GM19395 (cell line): ENCODE data around the gene MRM2.

Experiments used
- ATAC-seq: cut with Tn5 transposase; IDR thresholded peaks from one replicate; pipeline ENCODE4 v1.9.1; 2021; ENCODE audit warnings: mild to moderate bottlenecking, moderate library complexity; ENCODE audit not compliant: unreplicated experiment

MRM2 gene

GRCh38 chr7:2225336-2225735 lies 16.7 kb downstream of the MRM2 start:
- ATAC-seq: no peak

GRCh38 chr7:2224934-2225333 lies 17.1 kb downstream of the MRM2 start:
- ATAC-seq: no peak

GRCh38 chr7:2224491-2224928 lies 17.5 kb downstream of the MRM2 start:
- ATAC-seq: no peak

GRCh38 chr7:2223321-2223720 lies 18.7 kb downstream of the MRM2 start:
- no peak for ATAC-seq

- no peak for ATAC-seq
These were observed 19.5 kb downstream of the MRM2 start for GRCh38 chr7:2222516-2222915.

GRCh38 chr7:2220954-2221353 lies 21.1 kb downstream of the MRM2 start:
- no peak for ATAC-seq

- no peak for ATAC-seq
These were observed 21.5 kb downstream of the MRM2 start for GRCh38 chr7:2220506-2220905.

- ATAC-seq: no peak
These were observed 22.0 kb downstream of the MRM2 start for GRCh38 chr7:2220030-2220429.

GRCh38 chr7:2219606-2220005 lies 22.4 kb downstream of the MRM2 start:
- no peak for ATAC-seq

GRCh38 chr7:2219136-2219535 lies 22.9 kb downstream of the MRM2 start:
- ATAC-seq: no peak

GRCh38 chr7:2218444-2218785 lies 23.6 kb downstream of the MRM2 start:
- ATAC-seq: no peak

GRCh38 chr7:2217716-2218443 lies 24.1 kb downstream of the MRM2 start:
- ATAC-seq: no peak

- no peak for ATAC-seq
These were observed 24.8 kb downstream of the MRM2 start for GRCh38 chr7:2217206-2217605.

GRCh38 chr7:2215851-2216250 lies 26.2 kb downstream of the MRM2 start:
- ATAC-seq: no peak

- no peak for ATAC-seq
These were observed 27.4 kb downstream of the MRM2 start for GRCh38 chr7:2214636-2215035.

- ATAC-seq: no peak
These were observed 28.3 kb downstream of the MRM2 start for GRCh38 chr7:2213551-2214215.

GRCh38 chr7:2212906-2213305 lies 29.1 kb downstream of the MRM2 start:
- no peak for ATAC-seq

- ATAC-seq: no peak
These were observed 30.1 kb downstream of the MRM2 start for GRCh38 chr7:2211926-2212325.

GRCh38 chr7:2211259-2211880 lies 30.6 kb downstream of the MRM2 start:
- ATAC-seq: no peak

GRCh38 chr7:2210551-2211258 lies 31.3 kb downstream of the MRM2 start:
- ATAC-seq: no peak

- ATAC-seq: no peak
These were observed 32.1 kb downstream of the MRM2 start for GRCh38 chr7:2209961-2210323.
